ENCODE results near the gene LGR5. TPM values are rescaled to one million over a fixed set of nuclear protein-coding genes. Genes with fewer than 3 reads are reported as not detected.

Gene LGR5
- total RNA-seq, 1 experiment from 2014 or later, result 0.17 TPM

DNA sequence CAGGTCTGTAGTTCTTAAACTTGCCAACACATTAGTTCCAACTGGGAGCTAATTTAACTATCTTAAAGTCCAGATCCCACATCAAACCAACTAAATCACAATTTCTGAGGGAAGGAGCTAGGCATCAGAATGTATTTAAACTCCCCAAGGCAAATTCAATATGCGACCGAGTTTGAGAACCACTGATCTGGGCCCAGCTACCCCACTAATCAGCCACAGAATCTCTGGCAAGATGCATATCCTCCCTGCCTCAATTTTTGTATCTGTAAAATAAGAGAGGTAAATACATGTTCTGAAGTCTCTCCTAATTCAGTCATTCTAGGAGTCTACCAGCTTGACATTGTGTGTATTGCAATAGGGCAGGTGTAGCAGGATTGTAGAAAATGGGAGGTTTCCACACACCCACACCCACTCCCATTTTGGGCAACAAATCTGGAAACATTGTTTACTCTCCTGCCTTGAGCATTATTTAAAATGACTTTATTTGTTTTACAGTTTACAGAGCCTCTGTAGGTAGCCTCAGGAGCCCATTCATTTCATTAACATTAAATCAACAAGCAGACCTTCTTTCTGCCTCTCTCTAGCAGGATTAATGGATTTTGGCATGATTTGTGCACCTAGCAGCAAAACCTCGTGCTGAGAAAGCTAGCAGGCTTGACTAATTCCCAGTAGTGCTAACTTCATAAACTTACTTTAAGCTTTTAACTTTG is 15.6 kb downstream of the LGR5 start:
- ChIA-PET POLR2A (no interaction called here), CTCF (interaction anchor here (0.7 to 1.6 kb wide), 2 partner anchors 63 to 292 kb away, joined by 3 to 5 read pairs; no protein-coding TSS in a partner anchor)
- no peak; the same call in 1 of the 2 replicates for ATAC-seq
- Mint-ChIP-seq H3K9me3 (peaks cover 6% of the 10 kb centered on the region), H3K27me3 (ENCODE audit: low read depth) (peaks cover 53% of the 10 kb centered on the region), H3K36me3 (no peaks in the 10 kb centered on the region), H3K4me3 (no peak overlapping the region), H3K27ac (no peak overlapping the region), H3K4me1 (peaks cover 28% of the 10 kb centered on the region)
- TF ChIP-seq ZNF532 (CRISPR knock-in tag; IDR thresholded peaks at IDR 0.05; ENCODE audit: borderline replicate concordance) (no peak), TEAD4 (CRISPR knock-in tag; IDR thresholded peaks at IDR 0.05) (no peak), NFATC4 (CRISPR knock-in tag; IDR thresholded peaks at IDR 0.05) (no peak), FOXJ3 (CRISPR knock-in tag; IDR thresholded peaks at IDR 0.05; ENCODE audit: borderline replicate concordance) (no peak), ZBTB43 (CRISPR knock-in tag; IDR thresholded peaks at IDR 0.05) (no peak), ZNF416 (CRISPR knock-in tag; IDR thresholded peaks at IDR 0.05) (no peak)
- TF ChIP-seq, protein P1, sequence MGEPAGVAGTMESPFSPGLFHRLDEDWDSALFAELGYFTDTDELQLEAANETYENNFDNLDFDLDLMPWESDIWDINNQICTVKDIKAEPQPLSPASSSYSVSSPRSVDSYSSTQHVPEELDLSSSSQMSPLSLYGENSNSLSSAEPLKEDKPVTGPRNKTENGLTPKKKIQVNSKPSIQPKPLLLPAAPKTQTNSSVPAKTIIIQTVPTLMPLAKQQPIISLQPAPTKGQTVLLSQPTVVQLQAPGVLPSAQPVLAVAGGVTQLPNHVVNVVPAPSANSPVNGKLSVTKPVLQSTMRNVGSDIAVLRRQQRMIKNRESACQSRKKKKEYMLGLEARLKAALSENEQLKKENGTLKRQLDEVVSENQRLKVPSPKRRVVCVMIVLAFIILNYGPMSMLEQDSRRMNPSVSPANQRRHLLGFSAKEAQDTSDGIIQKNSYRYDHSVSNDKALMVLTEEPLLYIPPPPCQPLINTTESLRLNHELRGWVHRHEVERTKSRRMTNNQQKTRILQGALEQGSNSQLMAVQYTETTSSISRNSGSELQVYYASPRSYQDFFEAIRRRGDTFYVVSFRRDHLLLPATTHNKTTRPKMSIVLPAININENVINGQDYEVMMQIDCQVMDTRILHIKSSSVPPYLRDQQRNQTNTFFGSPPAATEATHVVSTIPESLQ (CRISPR knock-in tag; IDR thresholded peaks at IDR 0.05), result no peak
- DNase-seq (ENCODE audit: low spot score), result no peak

DNA sequence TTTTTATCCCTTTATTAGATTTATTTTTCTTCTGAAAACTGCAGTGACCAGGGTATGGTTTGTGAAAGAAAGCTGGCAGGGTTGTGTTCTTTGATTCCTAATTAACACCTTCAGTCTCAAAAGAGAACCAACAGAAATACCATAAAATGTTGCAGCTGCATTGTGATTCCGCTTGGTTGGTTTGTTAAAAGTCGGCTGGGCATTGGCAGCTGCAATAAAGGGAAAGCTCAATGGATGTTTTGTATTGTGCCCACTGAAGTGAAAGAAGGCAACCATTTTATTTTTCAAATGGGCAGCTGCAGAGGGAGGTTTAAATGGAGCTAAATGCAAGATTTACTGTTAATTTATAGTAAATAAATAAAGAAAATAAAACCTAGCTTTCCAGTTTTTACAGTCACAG is 16.7 kb downstream of the LGR5 start:
- Mint-ChIP-seq H3K9me3 (peaks cover 6% of the 10 kb centered on the region), H3K36me3 (no peaks in the 10 kb centered on the region), H3K4me1 (peaks cover 27% of the 10 kb centered on the region), H3K27ac (no peak overlapping the region), H3K4me3 (no peak overlapping the region), H3K27me3 (ENCODE audit: low read depth) (peaks cover 53% of the 10 kb centered on the region)
- ChIA-PET POLR2A (interaction anchor here (0.5 to 1.2 kb wide), 2 partner anchors 9 to 292 kb away, joined by 3 read pairs; no protein-coding TSS in a partner anchor), CTCF (interaction anchor here (1.6 kb wide), 1 partner anchor 10 kb away, joined by 4 read pairs; no protein-coding TSS in a partner anchor)
- DNase-seq (ENCODE audit: low spot score), result no peak
- ATAC-seq, result no peak
- TF ChIP-seq ZNF281 (CRISPR knock-in tag; IDR thresholded peaks at IDR 0.05) (no peak), RORB (CRISPR knock-in tag; IDR thresholded peaks at IDR 0.05) (no peak), RELA (CRISPR knock-in tag; IDR thresholded peaks at IDR 0.05; ENCODE audit: borderline replicate concordance) (no peak), ZNF121 (CRISPR knock-in tag; IDR thresholded peaks at IDR 0.05) (no peak), NFYB (CRISPR knock-in tag; conservative IDR thresholded peaks at IDR 0.05; ENCODE audit: low read depth) (no peak), JAZF1 (CRISPR knock-in tag; IDR thresholded peaks at IDR 0.05) (no peak), GTF2I (CRISPR knock-in tag; conservative IDR thresholded peaks at IDR 0.05) (no peak), ETV6 (CRISPR knock-in tag; IDR thresholded peaks at IDR 0.05) (no peak), NR1H2 (CRISPR knock-in tag; IDR thresholded peaks at IDR 0.05) (no peak), OVOL2 (CRISPR knock-in tag; IDR thresholded peaks at IDR 0.05; ENCODE audit: borderline replicate concordance) (no peak)
- TF ChIP-seq, protein P2, sequence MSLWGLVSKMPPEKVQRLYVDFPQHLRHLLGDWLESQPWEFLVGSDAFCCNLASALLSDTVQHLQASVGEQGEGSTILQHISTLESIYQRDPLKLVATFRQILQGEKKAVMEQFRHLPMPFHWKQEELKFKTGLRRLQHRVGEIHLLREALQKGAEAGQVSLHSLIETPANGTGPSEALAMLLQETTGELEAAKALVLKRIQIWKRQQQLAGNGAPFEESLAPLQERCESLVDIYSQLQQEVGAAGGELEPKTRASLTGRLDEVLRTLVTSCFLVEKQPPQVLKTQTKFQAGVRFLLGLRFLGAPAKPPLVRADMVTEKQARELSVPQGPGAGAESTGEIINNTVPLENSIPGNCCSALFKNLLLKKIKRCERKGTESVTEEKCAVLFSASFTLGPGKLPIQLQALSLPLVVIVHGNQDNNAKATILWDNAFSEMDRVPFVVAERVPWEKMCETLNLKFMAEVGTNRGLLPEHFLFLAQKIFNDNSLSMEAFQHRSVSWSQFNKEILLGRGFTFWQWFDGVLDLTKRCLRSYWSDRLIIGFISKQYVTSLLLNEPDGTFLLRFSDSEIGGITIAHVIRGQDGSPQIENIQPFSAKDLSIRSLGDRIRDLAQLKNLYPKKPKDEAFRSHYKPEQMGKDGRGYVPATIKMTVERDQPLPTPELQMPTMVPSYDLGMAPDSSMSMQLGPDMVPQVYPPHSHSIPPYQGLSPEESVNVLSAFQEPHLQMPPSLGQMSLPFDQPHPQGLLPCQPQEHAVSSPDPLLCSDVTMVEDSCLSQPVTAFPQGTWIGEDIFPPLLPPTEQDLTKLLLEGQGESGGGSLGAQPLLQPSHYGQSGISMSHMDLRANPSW (CRISPR knock-in tag; conservative IDR thresholded peaks at IDR 0.05; ENCODE audit: low read depth), result no peak

Measured in WTC11 (cell line).